ENCODE data around the gene CST9L.

The CST9L gene

GRCh38 chr20:23554401-23554800, 13.9 kb downstream of the CST9L start:
- TF ChIP-seq POLR2AphosphoS5 (IDR thresholded peaks at IDR 0.05; ENCODE audit: low read depth, low read length), result no peak

- no peak for TF ChIP-seq FOXP2 (optimal IDR thresholded peaks at IDR 0.05; ENCODE audit: borderline replicate concordance, extremely low read depth, extremely low read length, insufficient read depth)
- TF ChIP-seq SIN3A (IDR thresholded peaks at IDR 0.05; ENCODE audit: borderline replicate concordance, insufficient read depth, low read length), result no peak
- no peak for TF ChIP-seq REST (IDR thresholded peaks at IDR 0.05; ENCODE audit: insufficient read depth in 1 of 2, low read depth in 2 of 2, low read length in 2 of 2)
- no peak for TF ChIP-seq TAF1 (IDR thresholded peaks at IDR 0.05; ENCODE audit: borderline replicate concordance, insufficient read depth, low read length)
- TF ChIP-seq POLR2AphosphoS5 (IDR thresholded peaks at IDR 0.05; ENCODE audit: low read depth, low read length), result no peak
Measured at GRCh38 chr20:23551786-23552185, 16.5 kb downstream of the CST9L start.

GRCh38 chr20:23551383-23551782, 16.9 kb downstream of the CST9L start:
- no peak for TF ChIP-seq TAF1 (IDR thresholded peaks at IDR 0.05; ENCODE audit: borderline replicate concordance, insufficient read depth, low read length)
- no peak for TF ChIP-seq SIN3A (IDR thresholded peaks at IDR 0.05; ENCODE audit: borderline replicate concordance, insufficient read depth, low read length)
- TF ChIP-seq POLR2AphosphoS5 (IDR thresholded peaks at IDR 0.05; ENCODE audit: low read depth, low read length), result no peak
- no peak for TF ChIP-seq FOXP2 (optimal IDR thresholded peaks at IDR 0.05; ENCODE audit: borderline replicate concordance, extremely low read depth, extremely low read length, insufficient read depth)

GRCh38 chr20:23550227-23550626, 18.1 kb downstream of the CST9L start:
- no peak for TF ChIP-seq TAF1 (IDR thresholded peaks at IDR 0.05; ENCODE audit: borderline replicate concordance, insufficient read depth, low read length)
- no peak for TF ChIP-seq REST (IDR thresholded peaks at IDR 0.05; ENCODE audit: insufficient read depth in 1 of 2, low read depth in 2 of 2, low read length in 2 of 2)
- no peak for TF ChIP-seq FOXP2 (optimal IDR thresholded peaks at IDR 0.05; ENCODE audit: borderline replicate concordance, extremely low read depth, extremely low read length, insufficient read depth)
- no peak for TF ChIP-seq SIN3A (IDR thresholded peaks at IDR 0.05; ENCODE audit: borderline replicate concordance, insufficient read depth, low read length)
- TF ChIP-seq POLR2AphosphoS5 (IDR thresholded peaks at IDR 0.05; ENCODE audit: low read depth, low read length), result no peak

- no peak for TF ChIP-seq TAF1 (IDR thresholded peaks at IDR 0.05; ENCODE audit: borderline replicate concordance, insufficient read depth, low read length)
- no peak for TF ChIP-seq FOXP2 (optimal IDR thresholded peaks at IDR 0.05; ENCODE audit: borderline replicate concordance, extremely low read depth, extremely low read length, insufficient read depth)
- no peak for TF ChIP-seq POLR2AphosphoS5 (IDR thresholded peaks at IDR 0.05; ENCODE audit: low read depth, low read length)
- no peak for TF ChIP-seq SIN3A (IDR thresholded peaks at IDR 0.05; ENCODE audit: borderline replicate concordance, insufficient read depth, low read length)
- no peak for TF ChIP-seq REST (IDR thresholded peaks at IDR 0.05; ENCODE audit: insufficient read depth in 1 of 2, low read depth in 2 of 2, low read length in 2 of 2)
Measured at GRCh38 chr20:23548408-23548807, 19.9 kb downstream of the CST9L start.

GRCh38 chr20:23547613-23548012, 20.7 kb downstream of the CST9L start:
- TF ChIP-seq SIN3A (IDR thresholded peaks at IDR 0.05; ENCODE audit: borderline replicate concordance, insufficient read depth, low read length), result no peak
- TF ChIP-seq TAF1 (IDR thresholded peaks at IDR 0.05; ENCODE audit: borderline replicate concordance, insufficient read depth, low read length), result no peak
- TF ChIP-seq REST (IDR thresholded peaks at IDR 0.05; ENCODE audit: insufficient read depth in 1 of 2, low read depth in 2 of 2, low read length in 2 of 2), result no peak
- TF ChIP-seq FOXP2 (optimal IDR thresholded peaks at IDR 0.05; ENCODE audit: borderline replicate concordance, extremely low read depth, extremely low read length, insufficient read depth), result no peak
- no peak for TF ChIP-seq POLR2AphosphoS5 (IDR thresholded peaks at IDR 0.05; ENCODE audit: low read depth, low read length)
